Calu3 (cell line): ENCODE data around the gene NDUFB8. TPM values are rescaled to one million over a fixed set of nuclear protein-coding genes. Genes with fewer than 3 reads are reported as not detected.

Experiments
- BruUV-seq: library from RNA; stranded (reverse); fragments of 400-500 nt; replicated peaks from 2 replicates; lab custom pipeline; 2021; lab: Mats Ljungman, UMichigan
- CTCF ChIA-PET: fragments of 300-600 bp; sonication (Branson Sonifier 250); formaldehyde crosslinking; loops from one replicate; lab custom pipeline; 2022; ENCODE audit warnings: antibody characterized with exemption; lab: Charles Lee
- DNase-seq: peaks from one replicate; pipeline ENCODE4 v3.0.0; 2022
- H3K27ac Mint-ChIP-seq: one replicate; pipeline ENCODE4 v1.8.0; 2022; ENCODE audit warnings: mixed read lengths; ENCODE audit not compliant: unreplicated experiment
- H3K27me3 Mint-ChIP-seq: one replicate; pipeline ENCODE4 v1.8.0; 2022; ENCODE audit warnings: mixed read lengths; ENCODE audit not compliant: unreplicated experiment
- H3K36me3 Mint-ChIP-seq: one replicate; pipeline ENCODE4 v1.8.0; 2022; ENCODE audit warnings: mild to moderate bottlenecking, moderate library complexity, mixed read lengths; ENCODE audit not compliant: insufficient read depth, unreplicated experiment
- H3K4me1 Mint-ChIP-seq: one replicate; pipeline ENCODE4 v1.8.0; 2022; ENCODE audit warnings: mild to moderate bottlenecking, low read depth, mixed read lengths; ENCODE audit not compliant: unreplicated experiment
- H3K4me3 Mint-ChIP-seq: one replicate; pipeline ENCODE4 v1.8.0; 2022; ENCODE audit warnings: mild to moderate bottlenecking, low read depth, moderate library complexity, mixed read lengths; ENCODE audit not compliant: unreplicated experiment
- H3K9me3 Mint-ChIP-seq: one replicate; pipeline ENCODE4 v1.8.0; 2022; ENCODE audit warnings: low read depth, mixed read lengths; ENCODE audit not compliant: unreplicated experiment
- intact Hi-C: fragments of 100-400 bp; cut with micrococcal nuclease; formaldehyde crosslinking; loops from one replicate; pipeline ENCODE4 v1.10.0; 2022; ENCODE audit not compliant: unreplicated experiment
- total RNA-seq: library from RNA; stranded (reverse); gene quantifications from 2 replicates; pipeline ENCODE4 v1.2.3, GENCODE V29; 2022
- TF ChIP-seq, protein P1 (sequence below): fragments of 200-600 bp; IDR thresholded peaks from one replicate; pipeline ENCODE4 v1.8.0; 2022; ENCODE audit warnings: antibody characterized with exemption; ENCODE audit not compliant: unreplicated experiment

Gene NDUFB8
- total RNA-seq, 1 experiment from 2014 or later, result 128 TPM

DNA sequence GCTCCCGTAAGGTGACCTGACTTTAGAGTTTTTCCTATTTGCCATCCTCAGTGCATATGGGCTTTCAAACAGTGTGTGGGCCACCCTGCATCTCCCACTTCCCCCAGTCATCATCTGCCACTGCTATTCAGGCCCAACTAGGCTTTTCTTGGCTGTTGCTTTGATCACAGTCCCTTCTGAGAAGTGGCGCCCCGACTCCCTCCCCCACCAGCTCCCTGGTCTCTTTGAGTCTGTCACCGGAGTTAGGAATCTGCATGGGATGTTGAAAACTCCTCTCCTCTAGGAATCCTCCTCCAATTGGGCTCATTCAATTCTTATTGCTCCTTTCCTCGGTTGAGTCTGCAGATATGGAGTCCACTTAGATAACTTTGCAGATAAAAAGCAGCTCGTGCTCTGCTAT, 38.2 kb upstream of the NDUFB8 start:
- H3K4me3 Mint-ChIP-seq, result no peak overlapping the region
- TF ChIP-seq, protein P1, sequence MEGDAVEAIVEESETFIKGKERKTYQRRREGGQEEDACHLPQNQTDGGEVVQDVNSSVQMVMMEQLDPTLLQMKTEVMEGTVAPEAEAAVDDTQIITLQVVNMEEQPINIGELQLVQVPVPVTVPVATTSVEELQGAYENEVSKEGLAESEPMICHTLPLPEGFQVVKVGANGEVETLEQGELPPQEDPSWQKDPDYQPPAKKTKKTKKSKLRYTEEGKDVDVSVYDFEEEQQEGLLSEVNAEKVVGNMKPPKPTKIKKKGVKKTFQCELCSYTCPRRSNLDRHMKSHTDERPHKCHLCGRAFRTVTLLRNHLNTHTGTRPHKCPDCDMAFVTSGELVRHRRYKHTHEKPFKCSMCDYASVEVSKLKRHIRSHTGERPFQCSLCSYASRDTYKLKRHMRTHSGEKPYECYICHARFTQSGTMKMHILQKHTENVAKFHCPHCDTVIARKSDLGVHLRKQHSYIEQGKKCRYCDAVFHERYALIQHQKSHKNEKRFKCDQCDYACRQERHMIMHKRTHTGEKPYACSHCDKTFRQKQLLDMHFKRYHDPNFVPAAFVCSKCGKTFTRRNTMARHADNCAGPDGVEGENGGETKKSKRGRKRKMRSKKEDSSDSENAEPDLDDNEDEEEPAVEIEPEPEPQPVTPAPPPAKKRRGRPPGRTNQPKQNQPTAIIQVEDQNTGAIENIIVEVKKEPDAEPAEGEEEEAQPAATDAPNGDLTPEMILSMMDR, result no peak
- no peaks in the 10 kb centered on the region for H3K27me3 Mint-ChIP-seq
- no peaks in the 10 kb centered on the region for H3K36me3 Mint-ChIP-seq
- no TSS peak for BruUV-seq
- no peak for DNase-seq
- H3K27ac Mint-ChIP-seq, result no peak overlapping the region
- no peaks in the 10 kb centered on the region for H3K9me3 Mint-ChIP-seq
- CTCF ChIA-PET, result no interaction called here
- no peaks in the 10 kb centered on the region for H3K4me1 Mint-ChIP-seq
- intact Hi-C loops, result no loop called here

DNA sequence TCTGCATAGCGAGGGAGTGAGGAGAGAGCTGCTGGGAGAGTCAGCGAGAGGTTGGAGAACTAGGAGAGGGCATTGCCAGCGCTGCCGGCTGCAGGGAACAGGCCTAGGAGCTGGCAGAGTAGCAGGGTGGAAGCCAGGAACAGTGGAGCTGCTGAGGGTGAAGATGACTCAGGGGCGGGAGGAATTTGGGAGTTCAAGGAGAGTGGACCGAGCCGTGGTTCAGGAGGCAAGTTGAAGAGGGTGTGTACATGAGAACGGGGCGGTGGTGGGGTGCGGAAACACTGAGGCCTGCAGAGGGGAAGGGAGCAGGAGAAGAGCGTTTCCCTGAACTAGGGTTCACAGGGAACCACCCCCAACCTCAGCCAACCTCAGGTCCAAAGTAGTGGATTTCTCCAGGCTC, 37.6 kb upstream of the NDUFB8 start:
- CTCF ChIA-PET, result no interaction called here
- Mint-ChIP-seq H3K27me3 (no peaks in the 10 kb centered on the region), H3K36me3 (peaks cover under 1% of the 10 kb centered on the region), H3K4me1 (no peaks in the 10 kb centered on the region), H3K4me3 (no peak overlapping the region), H3K27ac (no peak overlapping the region), H3K9me3 (no peaks in the 10 kb centered on the region)
- BruUV-seq, result no TSS peak
- TF ChIP-seq, protein P1, result no peak
- intact Hi-C loops, result no loop called here
- DNase-seq, result no peak

DNA sequence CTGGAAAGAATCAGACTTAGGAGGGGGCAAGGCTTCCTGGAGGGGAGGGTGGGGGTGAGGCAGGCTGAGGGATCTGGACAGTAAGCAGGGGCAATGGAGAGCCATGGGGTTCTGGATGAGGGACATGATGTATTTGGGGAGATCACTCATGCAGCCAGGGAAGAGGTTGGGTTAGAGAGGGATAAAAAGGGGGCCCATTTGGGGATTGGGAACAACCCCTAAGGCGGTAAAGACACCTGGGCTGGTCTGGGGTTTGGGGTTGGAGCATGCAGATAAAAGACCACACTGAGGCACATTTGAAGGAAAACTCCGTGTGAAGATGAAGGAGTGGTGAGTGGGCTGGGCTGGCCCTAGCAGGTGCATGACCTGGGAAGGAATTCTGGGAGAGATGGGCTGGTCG, 36.9 kb upstream of the NDUFB8 start:
- intact Hi-C loops, result no loop called here
- CTCF ChIA-PET, result no interaction called here
- no peak overlapping the region for H3K27ac Mint-ChIP-seq

DNA sequence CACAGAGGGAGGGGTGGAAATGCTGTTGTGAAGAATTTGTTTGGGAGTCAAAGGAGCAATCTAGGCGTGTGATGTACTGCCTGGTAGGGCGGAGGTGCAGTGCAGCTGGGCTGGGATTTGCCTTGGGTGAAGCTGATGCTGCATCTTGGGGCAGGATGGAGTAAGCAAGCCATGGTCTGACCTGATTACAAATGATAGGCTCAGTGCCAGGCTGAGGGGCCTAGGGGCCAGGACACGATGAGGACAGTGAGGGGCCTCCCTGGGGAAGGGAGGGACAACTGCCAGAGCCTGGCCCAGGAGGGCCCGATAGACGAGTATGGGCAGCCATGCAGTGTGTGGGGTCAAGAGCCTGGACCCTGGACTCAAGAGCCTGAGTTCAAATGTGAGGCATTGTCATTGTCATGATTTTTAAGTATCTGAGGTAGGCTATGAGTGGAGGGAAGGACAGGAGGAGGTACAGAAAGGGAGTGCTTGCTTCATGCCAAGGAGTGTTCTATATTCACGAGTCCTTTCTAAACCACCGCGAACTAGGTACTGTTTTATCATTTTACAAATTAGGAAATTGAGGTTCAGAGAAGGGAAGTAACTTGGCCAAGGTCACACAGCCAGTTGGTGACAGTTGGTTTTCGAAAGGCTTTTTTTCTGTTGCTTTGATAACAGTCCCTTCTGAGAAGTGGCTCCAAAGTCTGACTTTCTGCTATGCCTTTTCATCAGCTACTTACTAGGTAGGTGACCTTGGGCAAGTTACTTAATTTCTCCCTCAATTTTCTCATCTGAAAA, 35.7 kb upstream of the NDUFB8 start:
- CTCF ChIA-PET, result no interaction called here
- no peaks in the 10 kb centered on the region for H3K27me3 Mint-ChIP-seq
- H3K4me3 Mint-ChIP-seq, result no peak overlapping the region
- H3K9me3 Mint-ChIP-seq, result no peaks in the 10 kb centered on the region
- no peak for DNase-seq
- peaks cover 7% of the 10 kb centered on the region for H3K36me3 Mint-ChIP-seq
- H3K27ac Mint-ChIP-seq, result no peak overlapping the region
- TF ChIP-seq, protein P1, result no peak
- H3K4me1 Mint-ChIP-seq, result no peaks in the 10 kb centered on the region
- BruUV-seq, result no TSS peak
- intact Hi-C loops, result no loop called here

More for the DNA sequence above, 36.9 kb upstream of the NDUFB8 start:
- H3K9me3 Mint-ChIP-seq, result no peaks in the 10 kb centered on the region
- no peaks in the 10 kb centered on the region for H3K4me1 Mint-ChIP-seq
- H3K4me3 Mint-ChIP-seq, result no peak overlapping the region
- no peak for DNase-seq
- H3K36me3 Mint-ChIP-seq, result peaks cover 7% of the 10 kb centered on the region
- TF ChIP-seq, protein P1, result no peak
- H3K27me3 Mint-ChIP-seq, result no peaks in the 10 kb centered on the region
- no TSS peak for BruUV-seq
